ENCODE results near the gene METTL3.

DNA sequence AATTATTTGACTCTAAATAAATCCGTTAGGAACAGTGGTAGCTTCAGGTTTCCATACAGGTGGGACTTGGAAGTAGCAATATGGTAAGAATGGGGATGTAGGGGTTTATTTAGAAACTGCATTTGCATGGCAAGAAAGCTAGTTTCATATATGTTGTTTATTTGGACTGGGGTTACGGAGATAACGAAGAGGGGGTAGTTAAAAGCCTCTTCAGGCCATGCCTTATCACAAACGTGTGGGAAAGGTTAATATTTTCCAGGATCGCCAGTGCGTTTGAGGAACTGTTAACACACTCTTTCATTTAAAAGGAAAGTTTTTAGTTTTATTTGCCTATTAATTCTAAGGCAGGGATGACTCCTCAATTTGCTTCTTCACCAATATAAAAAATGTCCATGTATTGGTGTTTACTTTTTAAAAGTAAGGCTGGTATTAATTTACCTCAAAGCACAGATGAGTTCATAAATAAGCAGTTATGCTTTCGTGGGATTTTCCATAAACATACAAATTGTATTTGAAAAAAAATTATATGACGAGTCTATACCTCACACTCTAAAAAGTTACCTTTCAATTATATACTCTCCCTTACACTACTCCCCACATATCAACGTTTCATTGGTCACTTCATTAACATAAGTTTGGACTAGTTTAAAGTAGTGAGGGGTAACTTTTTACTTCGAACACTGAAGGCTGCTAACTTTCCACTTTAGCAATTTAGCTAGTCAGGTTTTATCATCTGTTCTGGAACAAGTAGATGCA, 35.2 kb downstream of the METTL3 start:
- TF ChIP-seq CTCF (IDR thresholded peaks at IDR 0.05; ENCODE audit: poor library complexity) (no peak), EZH2phosphoT487 (IDR thresholded peaks at IDR 0.05; ENCODE audit: low read depth, severe bottlenecking, unreplicated experiment) (no peak)
